Measurements from ENCODE around the gene TSNAX. TPM values are rescaled to one million over a fixed set of nuclear protein-coding genes. Genes with fewer than 3 reads are reported as not detected.
"Not testable (repeated sequence)": the region's sequence is repeated elsewhere in the genome, so short reads cannot be mapped to it uniquely, and the experiment has no call there.

The TSNAX gene
- total and polyA plus RNA-seq, 12 donors = 11.6 to 98.3 (median 42.2) TPM

DNA sequence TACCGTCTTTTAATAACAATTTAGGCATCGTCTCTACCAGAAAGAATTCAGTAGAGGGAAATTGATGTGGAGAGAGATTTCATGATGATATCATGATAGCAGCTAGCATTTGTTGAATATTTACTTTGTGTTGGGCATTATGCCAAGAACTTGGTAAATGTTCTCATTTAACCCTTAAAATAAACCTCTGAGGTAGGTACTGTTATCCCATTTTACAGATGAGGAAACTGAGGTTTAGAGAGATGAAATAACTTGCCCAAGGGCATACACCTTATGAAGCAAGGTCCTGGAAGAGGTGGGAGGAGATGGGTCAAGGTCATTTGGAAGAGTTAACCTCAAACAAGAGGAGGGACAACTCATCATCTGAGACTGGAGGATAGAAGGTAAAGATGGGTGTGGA lies 34.8 kb downstream of the TSNAX start:
- Histone ChIP-seq H3K4me1 (replicated peaks in 1 of 2) (peaks cover 0 to 8% of the 10 kb centered on the region in 2 donors), H3K9me3 (replicated peaks in 1 of 3) (no peaks in the 10 kb centered on the region), H3K27ac (no peak overlapping the region), H3K27me3 (no peaks in the 10 kb centered on the region), H3K36me3 (replicated peaks in 1 of 2) (peaks cover 0 to 14% of the 10 kb centered on the region in 2 donors), H3K4me3 (no peak overlapping the region)
- WGBS, 4 donors = 91 to 97% (median 93%) methylated on average over 2 of the region's 2 CpGs
- no peak for TF ChIP-seq POLR2A (IDR thresholded peaks at IDR 0.05)
- TF ChIP-seq CTCF (IDR thresholded peaks at IDR 0.05) = no peak
- intact Hi-C loops (cut with DNase I) = no loop called here
- no peak for DNase-seq

- no peak for DNase-seq
- intact Hi-C loops (cut with DNase I) = no loop called here
- H3K27me3 ChIP-seq = no peaks in the 10 kb centered on the region
- H3K36me3 ChIP-seq (replicated peaks in 1 of 2) = peaks cover 0 to 14% of the 10 kb centered on the region in 2 donors
- TF ChIP-seq CTCF (IDR thresholded peaks at IDR 0.05) (no peak), POLR2A (IDR thresholded peaks at IDR 0.05) (no peak)
- H3K9me3 ChIP-seq (replicated peaks in 1 of 3) = no peaks in the 10 kb centered on the region
- WGBS, 4 donors = 89 to 96% (median 95%) methylated on average over 4 of the region's 4 CpGs
- no peaks in the 10 kb centered on the region for H3K4me1 ChIP-seq (replicated peaks in 1 of 2)
- H3K4me3 ChIP-seq = no peak overlapping the region
- H3K27ac ChIP-seq = no peak overlapping the region
Measured at GRCh38 chr1:231564373-231564772, 35.9 kb downstream of the TSNAX start.

DNA sequence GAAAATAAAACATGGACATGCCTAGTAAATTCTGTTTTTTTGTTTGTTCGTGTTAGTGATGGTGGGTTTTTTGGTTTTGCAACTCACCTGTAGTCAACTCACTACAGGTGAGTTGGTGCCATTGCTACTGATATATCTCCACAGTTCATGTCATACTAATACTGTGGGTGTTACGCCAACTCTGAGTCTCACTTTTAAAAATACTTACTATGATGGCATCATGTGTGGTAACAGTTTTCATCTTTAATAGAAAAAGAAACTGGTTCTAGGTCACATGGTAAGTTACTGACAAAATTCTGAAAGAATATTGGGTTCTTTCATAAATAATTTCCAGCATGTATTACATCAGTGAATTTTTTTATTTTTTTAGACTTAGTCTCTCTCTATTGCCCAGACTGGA lies 38.0 kb downstream of the TSNAX start:
- DNase-seq = no peak
- Histone ChIP-seq H3K36me3 (replicated peaks in 1 of 2) (peaks cover 0 to 14% of the 10 kb centered on the region in 2 donors), H3K27me3 (no peaks in the 10 kb centered on the region), H3K9me3 (replicated peaks in 1 of 3) (no peaks in the 10 kb centered on the region), H3K4me1 (replicated peaks in 1 of 2) (no peaks in the 10 kb centered on the region), H3K27ac (no peak overlapping the region), H3K4me3 (no peak overlapping the region)
- WGBS, 4 donors = 96 to 100% (median 97%) methylated on average over 2 of the region's 2 CpGs
- no peak for TF ChIP-seq POLR2A (IDR thresholded peaks at IDR 0.05)
- intact Hi-C loops (cut with DNase I) = no loop called here

DNA sequence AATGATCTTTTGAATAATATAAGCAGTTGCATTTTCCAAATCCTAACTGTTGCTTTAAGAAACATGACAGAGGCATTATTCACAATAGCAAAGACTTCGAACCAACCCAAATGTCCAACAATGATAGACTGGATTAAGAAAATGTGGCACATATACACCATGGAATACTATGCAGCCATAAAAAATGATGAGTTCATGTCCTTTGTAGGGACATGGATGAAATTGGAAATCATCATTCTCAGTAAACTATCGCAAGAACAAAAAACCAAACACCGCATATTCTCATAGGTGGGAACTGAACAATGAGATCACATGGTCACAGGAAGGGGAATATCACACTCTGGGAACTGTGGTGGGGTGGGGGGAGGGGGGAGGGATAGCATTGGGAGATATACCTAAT lies 41.8 kb downstream of the TSNAX start:
- DNase-seq; H3K9me3 ChIP-seq (replicated peaks in 1 of 3); H3K27me3 ChIP-seq; H3K36me3 ChIP-seq (replicated peaks in 1 of 2); intact Hi-C loops (cut with DNase I); H3K4me3 ChIP-seq; H3K27ac ChIP-seq; H3K4me1 ChIP-seq (replicated peaks in 1 of 2): not testable (repeated sequence)
- 96% methylated on average over 3 of the region's 3 CpGs for WGBS, 4 donors

GRCh38 chr1:231571904-231572303 lies 43.4 kb downstream of the TSNAX start:
- Histone ChIP-seq H3K27ac (no peak overlapping the region), H3K9me3 (replicated peaks in 1 of 3) (no peaks in the 10 kb centered on the region), H3K36me3 (replicated peaks in 1 of 2) (peaks cover 0 to 2% of the 10 kb centered on the region in 2 donors), H3K4me1 (replicated peaks in 1 of 2) (no peaks in the 10 kb centered on the region), H3K27me3 (no peaks in the 10 kb centered on the region), H3K4me3 (no peak overlapping the region)
- intact Hi-C loops (cut with DNase I) = no loop called here
- no peak for DNase-seq
- no peak for TF ChIP-seq CTCF (IDR thresholded peaks at IDR 0.05)
- no peak for TF ChIP-seq POLR2A (IDR thresholded peaks at IDR 0.05)
- WGBS, 4 donors = 74 to 83% (median 78%) methylated on average over 6 of the region's 6 CpGs

Measured in adrenal gland (tissue), 12 donors.